Ovary (tissue), 9 donors: Measurements from ENCODE around the gene SMARCD3. TPM values are rescaled to one million over a fixed set of nuclear protein-coding genes. Genes with fewer than 3 reads are reported as not detected.
A peak's percentile ranks its signal among the peaks of the same experiment; 100 is the strongest.

Source experiments
- DNase-seq, 5 donors: peaks; one replicate each; pipeline ENCODE4 v3.0.0-alpha.2; 2019 to 2020
- H3K27ac ChIP-seq, 2 donors: fragments of 200-600 bp; one replicate each; pipeline versions ENCODE4 v1.5.1 to v1.8.0; 2019 to 2022
- H3K27me3 ChIP-seq: fragments of 200-600 bp; one replicate; pipeline ENCODE4 v1.8.0; 2022
- H3K36me3 ChIP-seq: fragments of 200-600 bp; sonication (generic); one replicate; pipeline ENCODE4 v1.5.1; 2019
- H3K4me1 ChIP-seq: one replicate; pipeline ENCODE4 v1.8.1; 2013; ENCODE audit warnings: mild to moderate bottlenecking, moderate library complexity; ENCODE audit not compliant: insufficient read depth
- H3K4me3 ChIP-seq: fragments of 200-600 bp; sonication (generic); one replicate; pipeline ENCODE4 v1.5.1; 2017
- H3K9me3 ChIP-seq, 2 donors: fragments of 200-600 bp in 1 of 2; sonication (generic) in 1 of 2; one replicate each; pipeline versions ENCODE4 v1.5.1 to v1.8.1; 2013 to 2019; ENCODE audit warnings: mild to moderate bottlenecking in 1 of 2, moderate library complexity in 1 of 2
- CTCF ChIP-seq, 3 donors: fragments of 450-650 bp in 2 of 3; fragments of 200-600 bp in 1 of 3; IDR thresholded peaks; one replicate each; pipeline versions ENCODE4 v1.5.1 to v1.8.0; 2016 to 2022; ENCODE audit warnings: antibody characterized with exemption in 3 of 3, mild to moderate bottlenecking in 1 of 3
- EP300 ChIP-seq: sonication (generic); formaldehyde crosslinking; IDR thresholded peaks from one replicate; pipeline ENCODE4 v1.6.1; 2017; ENCODE audit warnings: antibody characterized with exemption
- POLR2A ChIP-seq: fragments of 450-650 bp; IDR thresholded peaks from one replicate; pipeline ENCODE4 v1.6.1; 2017; ENCODE audit warnings: antibody characterized with exemption, mild to moderate bottlenecking, moderate library complexity
- WGBS, 3 donors: extraction: QIAGEN DNeasy Blood & Tissue Kit in 1 of 3; methylation state at CpG; one replicate each; pipeline versions ENCODE4 v1.1.5 to v1.1.7; 2013 to 2017; 5-methylcytosine and 5-hydroxymethylcytosine counted together
- intact Hi-C, 4 donors: fragments of 100-400 bp; cut with DNase I; formaldehyde crosslinking; loops; one replicate each; pipeline versions ENCODE4 v1.11.0 to v1.15.1; 2022 to 2023
- polyA plus RNA-seq, 2 donors: library from polyadenylated mRNA; stranded (reverse); fragments of 200-250 nt in 1 of 2; fragments of 350-450 nt in 1 of 2; fragmentation: Illumina TruSeq in 1 of 2; extraction: RNeasy Lipid Tissue Mini Kit (QIAGEN cat#74804) in 1 of 2; gene quantifications; one replicate each; pipeline ENCODE4 v1.2.3, GENCODE V29; 2013 to 2014
- total RNA-seq, 7 donors: library from RNA; depleted of rRNA in 2 of 7; stranded (reverse); fragments of >200 nt in 2 of 7; fragmentation: NEBNext Ultra II Directional in 3 of 7; extraction: Animal tissue kit (Norgen Biotek cat#: 25700) in 3 of 7; gene quantifications; one replicate each; pipeline versions ENCODE4 v1.1.0 to v1.2.4, GENCODE V29; 2016 to 2023
- donor health status: DM: no; HTN: no; CAD: no; lungs with moderate emphysema.
- donor health status: DM: no; HTN: no; CAD: no.
- donor health status: Bipolar disorder and iron deficiency.
- donor health status: DM: yes; HTN: yes; CAD: no.
- donor health status: DM: no; HTN: no; CAD: no.
- donor health status: DM: yes; HTN: yes; CAD: no.

Gene SMARCD3
- total and polyA plus RNA-seq, 9 donors, result 30.2 to 203 (median 97.0) TPM

- peak; percentile 78 to 85 (median 80) for DNase-seq
- intact Hi-C loops, result loop anchor here in 3 of 4 donors (5.0 kb wide), 1 partner anchor 53 kb away; no protein-coding TSS in a partner anchor
- peaks cover 29% of the 10 kb centered on the region for H3K4me1 ChIP-seq
Measured at GRCh38 chr7:151249732-151250072, 1.2 kb upstream of the SMARCD3 start.

GRCh38 chr7:151249034-151249731, 689 bp upstream of the SMARCD3 start:
- 1 to 2% (median 1%) methylated on average over 42 to 45 of the region's 45 CpGs for WGBS, 3 donors
- H3K36me3 ChIP-seq, result no peaks in the 10 kb centered on the region
- TF ChIP-seq POLR2A (no peak), CTCF (IDR thresholded peaks at IDR 0.05) (no peak), EP300 (no peak)
- H3K4me3 ChIP-seq, result peak overlapping the region; percentile 51
- no peaks in the 10 kb centered on the region for H3K9me3 ChIP-seq
- no peaks in the 10 kb centered on the region for H3K27me3 ChIP-seq
- peak overlapping the region; percentile 83 to 99 for H3K27ac ChIP-seq
- DNase-seq, result peak in 3 of 5 donors; percentile 72 to 79 (median 76)
- intact Hi-C loops, result loop anchor here in 2 of 4 donors (5.0 kb wide), 1 partner anchor 53 kb away; no protein-coding TSS in a partner anchor
- peaks cover 30% of the 10 kb centered on the region for H3K4me1 ChIP-seq

More at GRCh38 chr7:151249732-151250072, 1.2 kb upstream of the SMARCD3 start:
- H3K9me3 ChIP-seq, result no peaks in the 10 kb centered on the region
- H3K27ac ChIP-seq, result peak overlapping the region; percentile 83 to 99
- H3K4me3 ChIP-seq, result peak overlapping the region; percentile 51
- H3K36me3 ChIP-seq, result no peaks in the 10 kb centered on the region
- no peaks in the 10 kb centered on the region for H3K27me3 ChIP-seq
- WGBS, 3 donors, result 2 to 7% (median 3%) methylated on average over 5 of the region's 5 CpGs
- TF ChIP-seq EP300 (no peak), CTCF (IDR thresholded peaks at IDR 0.05) (no peak), POLR2A (no peak)

- Histone ChIP-seq H3K36me3 (no peaks in the 10 kb centered on the region), H3K27ac (peak overlapping the region; percentile 83 to 99), H3K4me1 (peaks cover 28% of the 10 kb centered on the region), H3K27me3 (no peaks in the 10 kb centered on the region), H3K9me3 (no peaks in the 10 kb centered on the region), H3K4me3 (peak overlapping the region; percentile 51)
- WGBS, 3 donors, result 3 to 6% (median 3%) methylated on average over 23 to 29 of the region's 29 CpGs
- no peak for TF ChIP-seq CTCF (IDR thresholded peaks at IDR 0.05)
- no peak for TF ChIP-seq EP300
- no peak for TF ChIP-seq POLR2A
- intact Hi-C loops, result loop anchor here in 2 of 4 donors (5.0 kb wide), 1 partner anchor 55 kb away; no protein-coding TSS in a partner anchor
- DNase-seq, result peak in 2 of 5 donors; percentile 64 to 66
Measured at GRCh38 chr7:151247611-151248345, 716 bp downstream of the SMARCD3 start.

- intact Hi-C loops, result loop anchor here in 2 of 4 donors (5.0 kb wide), 1 partner anchor 55 kb away; no protein-coding TSS in a partner anchor
- Histone ChIP-seq H3K4me3 (peak overlapping the region; percentile 51), H3K27ac (peak overlapping the region; percentile 83 to 99)
Measured at GRCh38 chr7:151246851-151247580, 1.5 kb downstream of the SMARCD3 start.

More at GRCh38 chr7:151246851-151247580, 1.5 kb downstream of the SMARCD3 start:
- Histone ChIP-seq H3K9me3 (no peaks in the 10 kb centered on the region), H3K36me3 (no peaks in the 10 kb centered on the region), H3K4me1 (peaks cover 28% of the 10 kb centered on the region), H3K27me3 (no peaks in the 10 kb centered on the region)
- TF ChIP-seq POLR2A, result no peak
- TF ChIP-seq CTCF (IDR thresholded peaks at IDR 0.05), result no peak
- no peak for TF ChIP-seq EP300
- DNase-seq, result peak in 1 of 5 donors; percentile 42
- 18 to 29% (median 28%) methylated on average over 4 of the region's 4 CpGs for WGBS, 3 donors
